ENCODE results near the gene CAMK1D. TPM values are rescaled to one million over a fixed set of nuclear protein-coding genes. Genes with fewer than 3 reads are reported as not detected.

The CAMK1D gene
- total and polyA plus RNA-seq, 2 donors (not counting 3 experiments of a cell fraction or from before 2014, with no cell fraction given), result 0.37 to 4.2 TPM

- FAIRE-seq (no peak), DNase-seq (ENCODE audit: low read depth, low spot score) (no peak)
- no peak overlapping the region for H3K4me3 ChIP-seq (replicated peaks in 1 of 3; ENCODE audit: insufficient read depth in 1 of 3, low read depth in 1 of 3, low read length in 3 of 3)
- POLR2A ChIA-PET, result no interaction called here
- H3K27me3 ChIP-seq (ENCODE audit: control insufficient read depth in 2 of 2, insufficient read depth in 2 of 2, low read length in 2 of 2), result no peaks in the 10 kb centered on the region
- TF ChIP-seq GATA2 (IDR thresholded peaks at IDR 0.05; ENCODE audit: insufficient read depth, insufficient read length, low read depth, low read length), result no peak
- no peak for TF ChIP-seq POLR2A (IDR thresholded peaks at IDR 0.05; ENCODE audit: low read depth, low read length)
- no peak for TF ChIP-seq POLR2AphosphoS5 (IDR thresholded peaks at IDR 0.05; ENCODE audit: insufficient read depth, low read depth, low read length)
- TF ChIP-seq EZH2 (IDR thresholded peaks at IDR 0.05; ENCODE audit: borderline replicate concordance, low read depth, low read length, severe bottlenecking), result no peak
- TF ChIP-seq FOS (IDR thresholded peaks at IDR 0.05; ENCODE audit: borderline replicate concordance, insufficient read depth, low read length), result no peak
- no peak for TF ChIP-seq CTCF (IDR thresholded peaks at IDR 0.05; ENCODE audit: extremely low read depth in 1 of 2, insufficient read depth in 1 of 2, low read depth in 1 of 2, low read length in 2 of 2)
- no peak for TF ChIP-seq JUN (IDR thresholded peaks at IDR 0.05; ENCODE audit: borderline replicate concordance, insufficient read depth, insufficient read length, low read depth)
- no peak for TF ChIP-seq MYC (IDR thresholded peaks at IDR 0.05; ENCODE audit: low read depth, low read length)
- CTCF ChIA-PET, result no interaction called here
- no peaks in the 10 kb centered on the region for H3K36me3 ChIP-seq (ENCODE audit: control insufficient read depth in 2 of 2, extremely low read depth in 1 of 2, insufficient read depth in 2 of 2, low read length in 2 of 2)
- no peaks in the 10 kb centered on the region for H3K79me2 ChIP-seq (ENCODE audit: control insufficient read depth, insufficient read depth, low read length)
- H3K9ac ChIP-seq (replicated peaks; ENCODE audit: extremely low read depth, insufficient read depth, low read length), result no peak overlapping the region
- no peak overlapping the region for H3K27ac ChIP-seq (ENCODE audit: insufficient read depth, low read depth, low read length)
- H3K4me1 ChIP-seq (ENCODE audit: control insufficient read depth, extremely low read depth, insufficient read depth, low read length), result no peaks in the 10 kb centered on the region
- no peak overlapping the region for H3K4me2 ChIP-seq (ENCODE audit: insufficient read depth, low read length)
- intact Hi-C loops (cut with micrococcal nuclease), result no loop called here
- no peaks in the 10 kb centered on the region for H3K9me3 ChIP-seq (replicated peaks; ENCODE audit: control insufficient read depth, insufficient read depth, low read length)
- dilution Hi-C loops (cut with MboI; ENCODE audit: extremely low pct_ligation_motif_present, low sequenced_read_pairs), result no loop called here
- BruUV-seq (replicated peaks), result no TSS peak
- H2AFZ ChIP-seq (ENCODE audit: low read depth, low read length), result no peak overlapping the region
- no peaks in the 10 kb centered on the region for H4K20me1 ChIP-seq (replicated peaks; ENCODE audit: control insufficient read depth, extremely low read depth, insufficient read depth, low read length)
- H3K9me1 ChIP-seq (replicated peaks; ENCODE audit: control insufficient read depth, extremely low read depth, insufficient read depth, low read length), result no peaks in the 10 kb centered on the region
Measured at GRCh38 chr10:12491491-12491890, 142.1 kb downstream of the CAMK1D start.

All from endothelial cell of umbilical vein (primary cell).